ENCODE data around the gene SPSB3. TPM values are rescaled to one million over a fixed set of nuclear protein-coding genes. Genes with fewer than 3 reads are reported as not detected.
"Not testable (repeated sequence)": the region's sequence is repeated elsewhere in the genome, so short reads cannot be mapped to it uniquely, and the experiment has no call there.

The SPSB3 gene
- total RNA-seq, 1 experiment from 2014 or later = 34.3 TPM

DNA sequence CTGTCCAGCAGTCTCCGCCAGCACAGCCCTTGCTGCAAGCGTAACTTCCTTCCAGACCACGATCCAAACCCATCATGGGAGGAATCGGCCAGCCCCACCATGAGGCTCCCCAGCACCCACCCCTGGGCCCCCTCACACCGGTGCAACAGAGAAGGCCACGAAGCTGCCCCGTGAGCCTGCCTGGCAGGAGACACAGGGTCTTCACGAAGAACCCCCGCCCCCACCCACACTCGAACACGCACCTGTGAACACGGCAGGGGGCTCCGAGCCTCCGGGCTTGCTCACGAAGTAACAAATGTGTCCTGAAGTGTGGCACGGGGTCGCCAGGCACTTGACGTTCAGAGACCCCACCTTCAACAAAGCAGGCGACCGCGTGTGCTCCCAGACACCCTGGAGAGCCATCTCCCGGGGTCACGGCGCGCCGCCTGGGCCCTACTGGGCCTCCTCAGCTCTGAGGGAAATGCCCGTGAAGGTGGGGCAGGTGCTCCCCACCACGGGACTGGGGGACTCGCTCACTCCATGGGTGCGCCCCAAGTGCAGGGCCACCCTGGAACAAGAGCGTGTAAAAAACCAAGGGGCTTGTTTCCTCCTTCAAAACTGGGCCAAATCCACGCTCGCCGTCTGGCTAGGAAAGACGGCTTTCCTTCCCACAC, 36.6 kb upstream of the SPSB3 start:
- Histone ChIP-seq H3K27me3 (no peaks in the 10 kb centered on the region), H3K4me3 (no peak overlapping the region), H3K9me3 (no peaks in the 10 kb centered on the region), H3K36me3 (peaks cover 25% of the 10 kb centered on the region)
- no peak for DNase-seq

DNA sequence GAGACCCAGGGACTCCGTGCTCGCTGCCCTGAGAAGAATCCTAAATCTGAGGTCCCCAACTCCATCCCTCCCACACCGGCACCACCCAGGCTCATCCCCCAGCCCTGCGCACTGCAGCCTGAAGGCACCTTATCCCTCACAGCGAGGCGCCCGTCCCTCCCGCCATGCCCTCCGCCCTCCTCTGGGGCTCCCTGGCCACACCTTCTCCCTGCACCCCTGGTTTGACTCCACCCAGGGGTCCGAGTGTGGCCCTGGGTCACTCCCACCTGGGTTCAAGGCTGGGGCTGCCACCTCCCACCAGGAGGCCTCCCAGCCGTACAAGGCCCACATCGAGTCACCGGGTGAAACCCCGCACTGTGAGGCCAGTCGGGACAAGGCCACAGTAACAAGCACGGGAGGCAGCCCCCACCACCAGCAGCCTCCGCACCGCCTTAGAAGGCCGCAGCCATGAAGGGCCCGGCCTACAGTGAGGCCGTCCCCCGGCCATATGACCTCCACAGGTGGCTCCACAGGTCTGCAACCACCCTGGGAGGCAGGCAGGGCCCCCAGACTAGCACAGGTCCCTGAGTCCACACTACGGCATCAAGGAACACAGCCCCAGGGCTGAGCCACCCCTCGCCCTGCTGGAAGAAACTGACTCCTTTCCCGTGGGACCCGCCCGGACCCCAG, 36.0 kb upstream of the SPSB3 start:
- no peak overlapping the region for H3K4me3 ChIP-seq
- no peak for DNase-seq

DNA sequence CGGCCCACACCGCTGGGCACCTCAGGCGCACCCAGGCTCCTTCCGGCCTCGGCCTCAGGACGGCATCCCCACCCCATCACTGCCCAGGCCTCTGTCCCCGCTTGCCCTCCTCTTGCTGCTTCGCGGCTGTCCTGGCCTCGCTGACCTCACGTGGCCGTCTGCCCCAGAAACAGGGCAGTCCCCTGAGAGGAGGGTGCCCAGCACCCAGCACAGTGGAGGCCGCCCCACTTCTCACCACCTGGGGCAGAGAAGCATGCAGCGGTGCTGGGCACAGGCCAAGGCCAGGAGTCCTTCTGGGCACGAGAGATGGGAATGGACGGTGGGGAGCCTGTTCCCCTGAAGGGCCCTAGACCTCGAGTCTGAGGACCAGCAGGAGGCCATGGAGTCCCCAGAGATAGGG, 35.3 kb upstream of the SPSB3 start:
- H3K9me3 ChIP-seq = no peaks in the 10 kb centered on the region

More for the DNA sequence above, 36.0 kb upstream of the SPSB3 start:
- Histone ChIP-seq H3K27me3 (no peaks in the 10 kb centered on the region), H3K36me3 (peaks cover 28% of the 10 kb centered on the region), H3K9me3 (no peaks in the 10 kb centered on the region)

DNA sequence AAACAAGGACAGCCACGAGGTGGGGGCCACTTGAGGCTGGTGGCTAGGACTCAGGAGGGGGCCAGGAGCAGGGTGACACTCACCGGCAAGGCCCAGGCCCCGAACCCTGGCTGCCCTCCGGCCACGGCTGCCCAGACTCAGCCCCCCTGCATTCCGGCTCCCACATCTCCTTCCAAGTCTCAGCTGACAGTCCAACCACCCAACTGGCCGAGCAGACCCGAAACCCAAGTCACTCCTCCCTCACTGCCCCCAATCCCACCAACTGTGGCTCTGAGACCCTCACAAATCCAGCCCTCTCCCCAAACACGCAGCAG, 34.9 kb upstream of the SPSB3 start:
- DNase-seq = no peak
- H3K9me3 ChIP-seq = no peaks in the 10 kb centered on the region
- H3K4me3 ChIP-seq = no peak overlapping the region
- peaks cover 28% of the 10 kb centered on the region for H3K36me3 ChIP-seq
- no peaks in the 10 kb centered on the region for H3K27me3 ChIP-seq

More for the DNA sequence above, 35.3 kb upstream of the SPSB3 start:
- DNase-seq = no peak
- Histone ChIP-seq H3K27me3 (no peaks in the 10 kb centered on the region), H3K36me3 (peaks cover 30% of the 10 kb centered on the region), H3K4me3 (no peak overlapping the region)

DNA sequence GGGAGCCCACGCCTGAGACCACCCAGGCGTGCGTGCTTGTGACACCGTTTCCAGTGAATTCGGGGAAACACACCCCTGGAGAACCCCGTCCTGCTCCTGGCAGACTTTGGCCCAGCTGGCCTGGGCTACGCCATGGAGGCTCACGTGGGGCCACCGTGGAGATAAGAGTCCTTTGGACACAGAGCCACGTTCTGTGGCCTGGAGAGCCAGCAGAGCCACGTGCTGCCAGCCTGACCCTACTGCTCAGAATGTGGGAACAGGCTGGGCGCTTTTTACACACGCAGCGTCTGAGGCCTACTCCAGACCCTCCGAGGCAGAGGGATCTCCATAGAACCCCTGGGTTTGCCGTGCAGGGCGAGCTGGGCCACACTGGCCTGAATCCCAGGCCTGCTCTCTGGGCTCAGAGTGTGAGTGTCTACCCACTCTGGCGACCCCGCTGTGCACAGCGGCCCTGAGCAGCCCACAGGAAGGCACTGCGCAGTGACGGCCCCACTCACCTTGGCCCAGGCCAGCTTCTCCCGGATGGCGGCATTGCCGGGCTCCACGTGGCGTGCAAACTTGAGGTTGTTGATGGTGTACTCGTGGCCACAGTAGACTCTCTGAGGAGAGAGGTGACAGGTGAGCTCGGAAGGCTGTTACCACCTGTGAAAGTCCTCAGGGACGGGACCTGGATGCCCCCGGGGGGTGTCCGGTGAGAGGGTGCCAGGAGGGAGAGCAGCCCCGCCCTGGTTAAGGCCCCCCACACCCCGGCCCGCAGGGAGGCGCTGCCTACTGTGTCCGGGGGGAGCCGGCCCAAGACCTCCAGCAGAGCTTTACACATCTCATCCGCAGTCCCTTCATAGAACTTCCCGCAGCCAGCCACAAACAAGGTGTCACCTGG, 34.3 kb upstream of the SPSB3 start:
- H3K36me3 ChIP-seq = peaks cover 24% of the 10 kb centered on the region
- H3K4me3 ChIP-seq = no peak overlapping the region
- H3K27me3 ChIP-seq = no peaks in the 10 kb centered on the region
- DNase-seq = no peak
- H3K9me3 ChIP-seq = no peaks in the 10 kb centered on the region

DNA sequence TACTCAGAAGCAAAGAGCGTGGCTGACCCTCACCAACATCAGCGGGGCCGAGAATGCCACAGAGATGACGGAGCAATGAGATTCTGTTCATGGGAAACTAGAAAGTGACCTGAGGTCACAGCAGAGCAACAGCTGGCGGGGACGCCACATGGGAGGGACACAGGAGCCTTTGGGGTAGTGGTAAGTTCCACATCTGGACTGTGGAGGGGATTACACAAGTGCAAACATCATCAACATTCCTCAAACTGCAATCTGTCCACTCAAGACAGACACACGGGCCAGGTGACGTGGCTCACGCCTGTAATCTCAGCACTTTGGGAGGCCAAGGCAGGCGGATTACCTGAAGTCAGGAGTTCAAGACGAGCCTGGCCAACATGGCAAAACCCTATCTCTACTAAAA, 33.1 kb upstream of the SPSB3 start:
- no peaks in the 10 kb centered on the region for H3K9me3 ChIP-seq
- DNase-seq = no peak
- H3K4me3 ChIP-seq = no peak overlapping the region

DNA sequence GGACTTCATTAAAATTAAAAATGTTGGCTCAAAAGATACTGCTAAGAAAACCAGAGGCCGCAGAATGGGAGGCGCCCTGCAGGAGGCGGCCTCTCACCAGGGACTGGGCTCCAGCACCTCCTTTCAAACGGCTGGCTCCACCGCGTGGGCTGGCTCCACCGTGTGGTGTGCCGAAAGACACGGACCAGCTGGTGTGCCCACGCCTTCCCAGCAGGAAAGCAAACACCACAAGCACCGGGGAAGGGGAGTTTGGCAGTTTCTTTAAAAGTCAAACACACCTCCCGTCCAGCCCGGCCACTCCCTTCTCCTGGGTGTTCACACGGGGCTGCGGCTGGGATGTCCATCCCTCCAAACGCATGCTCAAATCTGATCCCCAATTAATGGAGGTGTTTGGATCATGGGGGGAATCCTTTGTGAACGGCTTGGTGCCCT, 30.4 kb upstream of the SPSB3 start:
- H3K9me3 ChIP-seq = no peaks in the 10 kb centered on the region
- peaks cover 45% of the 10 kb centered on the region for H3K36me3 ChIP-seq
- peak; percentile 92 for DNase-seq
- no peaks in the 10 kb centered on the region for H3K27me3 ChIP-seq
- H3K4me3 ChIP-seq = no peak overlapping the region

More for the DNA sequence above, 33.1 kb upstream of the SPSB3 start:
- Histone ChIP-seq H3K27me3 (no peaks in the 10 kb centered on the region), H3K36me3 (peaks cover 24% of the 10 kb centered on the region)

DNA sequence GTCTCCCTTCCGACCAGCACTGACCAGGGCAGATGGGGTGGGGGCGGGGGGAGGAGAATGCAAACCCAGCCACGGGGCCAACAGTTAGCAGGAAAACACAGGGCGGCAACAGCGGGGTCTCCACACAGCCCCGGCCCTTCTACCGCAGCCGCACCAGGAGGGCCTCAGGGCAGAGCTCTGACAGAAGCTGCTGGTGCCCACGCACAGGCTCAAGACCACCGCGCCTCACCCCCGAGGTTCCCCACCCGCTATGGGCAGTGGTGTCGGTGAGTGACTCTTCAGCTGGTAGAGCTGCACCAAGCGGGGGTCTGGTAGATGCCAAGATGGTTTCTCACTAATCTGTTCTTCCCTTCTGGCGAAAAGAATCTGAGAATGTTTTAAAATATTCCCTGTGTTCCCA, 28.2 kb upstream of the SPSB3 start:
- no peaks in the 10 kb centered on the region for H3K27me3 ChIP-seq
- no peak for DNase-seq

DNA sequence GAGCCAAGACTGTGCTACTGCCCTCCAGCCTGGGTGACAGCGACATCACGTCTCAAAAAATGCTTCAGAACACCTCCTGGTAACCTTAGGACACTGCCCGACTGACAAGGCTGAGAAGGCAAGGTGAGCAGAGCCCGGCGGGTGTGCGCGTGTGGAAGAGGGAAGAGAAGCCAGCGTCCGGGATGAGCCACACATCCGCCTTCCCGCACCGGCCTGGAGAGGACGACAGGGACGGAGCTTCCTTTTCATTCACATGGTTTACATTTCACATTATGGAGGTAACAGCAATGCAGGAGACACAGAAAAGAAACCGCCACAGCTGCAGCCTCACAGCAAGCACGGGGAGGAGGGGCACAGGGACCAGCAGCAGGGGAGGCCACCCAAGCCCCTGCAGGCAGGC, 27.7 kb upstream of the SPSB3 start:
- DNase-seq = no peak
- Histone ChIP-seq H3K9me3 (0 out of 2 replicates have a peak, but pooled peaks cover 7% of the 10 kb centered on the region), H3K36me3 (peaks cover 51% of the 10 kb centered on the region)

More for the DNA sequence above, 28.2 kb upstream of the SPSB3 start:
- no peak overlapping the region for H3K4me3 ChIP-seq
- H3K36me3 ChIP-seq = peaks cover 53% of the 10 kb centered on the region
- H3K9me3 ChIP-seq = 0 out of 2 replicates have a peak, but pooled peaks cover 7% of the 10 kb centered on the region

DNA sequence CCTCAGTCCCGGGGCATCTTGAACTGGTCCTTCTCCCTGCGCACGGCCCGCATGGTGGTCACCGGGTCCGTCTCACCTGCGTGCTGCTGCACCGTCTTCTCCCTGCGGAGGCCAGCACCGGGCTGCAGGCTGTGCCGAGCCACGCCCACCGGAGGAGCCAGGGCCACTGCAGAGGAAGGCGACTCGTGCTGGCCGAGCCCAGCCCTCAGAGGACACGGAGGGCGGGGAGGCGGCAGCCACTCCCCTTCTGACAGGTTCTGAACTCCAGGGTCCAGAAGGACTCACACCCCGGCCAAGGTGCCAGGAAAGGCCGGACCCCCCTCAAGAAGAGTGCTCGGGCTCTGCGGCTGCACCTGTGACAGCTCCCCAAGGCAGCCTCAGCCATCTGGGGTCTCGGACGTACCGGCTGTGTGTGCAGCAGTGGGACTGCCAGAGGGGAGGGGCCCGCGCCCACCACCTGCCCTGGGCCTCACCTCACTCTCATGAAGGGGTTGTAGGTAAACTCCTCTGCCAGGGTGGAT, 27.0 kb upstream of the SPSB3 start:
- Histone ChIP-seq H3K4me3 (no peak overlapping the region), H3K27me3 (no peaks in the 10 kb centered on the region), H3K9me3 (0 out of 2 replicates have a peak, but pooled peaks cover 7% of the 10 kb centered on the region), H3K36me3 (peaks cover 53% of the 10 kb centered on the region)
- DNase-seq = no peak

More for the DNA sequence above, 27.7 kb upstream of the SPSB3 start:
- no peak overlapping the region for H3K4me3 ChIP-seq
- no peaks in the 10 kb centered on the region for H3K27me3 ChIP-seq

DNA sequence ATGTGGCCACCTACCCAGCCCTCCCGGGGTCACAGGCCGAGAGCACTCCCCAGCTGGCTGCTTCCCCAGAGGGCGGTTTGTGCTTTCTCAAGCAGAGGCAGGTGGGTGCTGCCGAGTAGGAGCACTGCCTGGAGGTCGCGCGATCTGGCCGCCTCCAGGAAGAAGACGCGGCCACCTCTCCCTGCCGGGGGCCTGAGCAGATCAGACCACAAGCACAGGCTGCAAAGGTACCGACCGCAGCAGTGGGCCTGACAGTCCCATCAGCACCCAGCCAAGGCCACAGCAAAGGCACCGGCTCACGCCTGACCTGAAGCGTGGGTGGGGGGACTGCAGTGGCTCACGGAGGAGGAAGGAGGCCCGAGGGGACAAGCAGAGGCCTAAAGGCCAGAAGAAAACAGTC, 26.3 kb upstream of the SPSB3 start:
- Histone ChIP-seq H3K27me3 (no peaks in the 10 kb centered on the region), H3K4me3 (no peak overlapping the region), H3K36me3 (peaks cover 49% of the 10 kb centered on the region), H3K9me3 (0 out of 2 replicates have a peak, but pooled peaks cover 7% of the 10 kb centered on the region)
- DNase-seq = no peak

DNA sequence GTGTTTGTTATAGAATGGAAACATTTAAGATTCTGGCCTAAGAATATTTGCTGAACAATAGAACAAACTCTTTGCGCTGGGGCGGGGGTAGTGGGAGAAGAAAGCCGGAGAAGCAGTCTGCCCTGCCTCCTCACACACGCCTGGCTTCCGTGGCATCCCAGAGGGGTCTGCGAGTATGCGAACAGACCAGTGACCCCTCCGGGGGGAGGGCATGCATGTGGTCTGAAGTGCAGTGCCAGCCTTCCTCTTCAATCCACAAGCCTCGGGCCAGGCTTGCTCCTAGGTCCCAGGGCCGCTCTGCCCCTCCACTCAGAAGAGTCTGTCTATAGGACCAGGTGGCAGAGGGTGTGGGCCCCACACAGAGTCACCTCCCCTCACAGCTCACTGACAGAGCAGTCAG, 25.3 kb upstream of the SPSB3 start:
- H3K27me3 ChIP-seq = no peaks in the 10 kb centered on the region
- no peak for DNase-seq

DNA sequence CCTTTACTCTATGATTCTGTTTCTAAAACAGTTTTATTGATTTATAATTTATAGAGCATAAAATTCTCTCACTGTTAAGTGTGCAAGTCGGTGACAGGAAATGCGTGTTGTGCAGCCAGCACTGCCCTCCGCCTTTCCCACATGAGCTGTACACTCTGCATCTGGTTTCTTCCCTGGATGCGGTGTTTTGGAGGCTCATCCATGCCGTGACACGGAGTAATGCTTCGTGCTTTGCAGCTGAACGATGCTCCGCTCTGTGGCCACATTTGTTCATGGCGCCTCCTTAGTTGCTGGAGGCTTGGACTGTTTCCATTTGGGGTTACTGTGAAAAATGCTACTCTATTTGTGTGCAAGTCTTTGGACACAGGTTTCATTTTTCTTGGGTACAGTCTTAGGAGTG, 18.3 kb upstream of the SPSB3 start:
- DNase-seq = no peak
- Histone ChIP-seq H3K4me3 (no peak overlapping the region), H3K9me3 (peaks cover 11% of the 10 kb centered on the region), H3K27me3 (no peaks in the 10 kb centered on the region), H3K36me3 (peaks cover 6% of the 10 kb centered on the region)

More for the DNA sequence above, 25.3 kb upstream of the SPSB3 start:
- H3K36me3 ChIP-seq = peaks cover 46% of the 10 kb centered on the region
- no peak overlapping the region for H3K4me3 ChIP-seq
- 0 out of 2 replicates have a peak, but pooled peaks cover 7% of the 10 kb centered on the region for H3K9me3 ChIP-seq

DNA sequence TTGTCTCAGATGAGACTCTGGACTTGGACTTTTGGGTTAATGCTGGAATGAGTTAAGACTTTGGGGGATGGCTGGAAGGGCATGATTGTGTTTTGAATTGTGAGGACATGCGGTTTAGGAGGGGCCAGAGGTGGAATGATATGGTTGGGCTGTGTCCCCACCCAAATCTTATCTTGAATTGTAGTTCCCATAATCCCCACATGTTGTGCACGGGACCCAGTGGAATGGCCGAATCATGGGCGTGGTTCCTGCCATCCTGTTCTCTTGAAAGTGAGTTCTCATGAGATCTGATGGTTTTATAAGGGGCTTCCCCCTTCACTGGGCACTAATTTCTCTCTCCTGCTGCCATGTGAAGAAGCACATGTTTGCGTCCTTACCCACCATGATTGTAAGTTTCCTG, 16.9 kb upstream of the SPSB3 start:
- H3K27me3 ChIP-seq, H3K4me3 ChIP-seq, DNase-seq, H3K36me3 ChIP-seq: not testable (repeated sequence)
- peaks cover 11% of the 10 kb centered on the region for H3K9me3 ChIP-seq

DNA sequence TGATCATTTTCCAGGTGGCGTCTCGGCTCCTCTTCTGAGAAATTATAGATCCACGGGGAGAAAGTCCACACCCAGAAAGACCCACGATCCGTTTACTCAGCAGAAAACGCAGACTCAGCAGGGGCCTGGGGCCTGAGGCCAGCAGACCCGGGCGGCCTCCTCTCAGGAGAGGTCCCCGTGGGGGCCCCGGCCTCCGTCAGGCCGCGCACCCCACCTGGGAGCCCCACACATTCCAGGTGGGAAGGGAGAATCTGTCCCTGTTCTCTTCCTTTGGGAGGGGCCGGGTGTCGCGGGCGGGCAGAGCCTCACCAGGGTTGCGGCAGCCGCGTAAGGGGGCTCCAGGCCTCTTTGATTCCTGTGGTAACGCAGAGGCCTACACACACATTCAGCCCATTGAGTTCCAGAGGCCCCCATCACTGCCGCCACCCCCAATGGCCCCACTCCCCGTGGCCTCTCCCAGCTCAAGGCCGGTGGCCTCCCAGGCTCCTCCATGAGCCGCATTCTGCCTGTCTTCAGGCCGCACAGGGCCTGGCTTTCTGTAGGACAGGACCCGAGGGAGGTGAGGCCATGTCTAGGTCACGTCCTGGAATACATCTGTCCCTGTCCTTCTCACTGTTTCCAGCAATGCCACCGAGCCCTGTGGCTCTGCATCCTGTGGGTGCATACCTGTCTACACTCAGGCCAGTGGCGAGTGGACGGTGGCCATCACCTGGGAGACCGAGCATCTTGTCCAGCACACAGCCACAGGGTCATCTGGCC, 12.7 kb upstream of the SPSB3 start:
- Histone ChIP-seq H3K9me3 (peaks cover 11% of the 10 kb centered on the region), H3K4me3 (no peak overlapping the region), H3K27me3 (no peaks in the 10 kb centered on the region), H3K36me3 (peaks cover 4% of the 10 kb centered on the region; the same call in 1 of the 2 replicates)
- no peak for DNase-seq

DNA sequence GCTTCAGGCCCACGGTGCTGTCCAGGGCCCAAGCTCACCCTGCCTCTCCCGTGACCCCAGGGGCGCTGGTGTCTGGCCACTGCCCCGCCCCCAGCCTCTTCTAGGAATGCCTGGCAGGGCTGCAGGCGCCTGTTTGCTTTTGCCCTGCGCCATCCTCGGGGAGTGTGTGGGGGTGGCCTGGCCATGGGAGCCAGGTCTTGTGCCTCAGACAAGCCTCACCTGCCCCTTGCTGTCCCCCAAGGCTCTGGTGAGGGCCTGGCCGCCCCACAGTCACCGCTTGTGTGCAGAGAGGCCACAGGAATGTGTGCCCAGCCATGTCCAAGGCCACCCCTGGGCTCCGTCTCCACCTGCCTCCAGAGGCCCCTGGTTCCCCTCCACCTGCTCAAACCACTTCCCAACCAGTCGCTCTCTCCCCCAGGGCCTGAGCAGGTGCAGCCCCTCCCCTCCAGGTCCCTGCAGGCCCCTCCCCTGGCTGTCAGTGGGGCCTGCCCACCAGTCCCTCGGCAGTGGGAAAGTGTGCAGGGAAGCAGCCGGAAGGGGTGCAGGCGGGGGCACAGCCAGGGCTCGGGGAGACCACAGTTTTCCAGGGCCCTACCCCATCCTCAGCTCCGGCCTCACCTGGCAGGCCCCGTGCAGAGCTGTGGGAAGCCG, 12.0 kb upstream of the SPSB3 start:
- no peak overlapping the region for H3K4me3 ChIP-seq

More for the DNA sequence above, 12.0 kb upstream of the SPSB3 start:
- DNase-seq = no peak
- Histone ChIP-seq H3K27me3 (no peaks in the 10 kb centered on the region), H3K9me3 (peaks cover 10% of the 10 kb centered on the region), H3K36me3 (peaks cover 5% of the 10 kb centered on the region; the same call in 1 of the 2 replicates)

Data from MG63 (cell line).